Activated naive CD4-positive, alpha-beta T cell (primary cell): ENCODE data around the gene NEK10.
"Not testable (repeated sequence)": the region's sequence is repeated elsewhere in the genome, so short reads cannot be mapped to it uniquely, and the experiment has no call there.

Experiments used
- DNase-seq, 4 experiments: peaks; one replicate each; lab custom pipeline; 2025; lab: John Stamatoyannopoulos, UW

Gene NEK10

DNA sequence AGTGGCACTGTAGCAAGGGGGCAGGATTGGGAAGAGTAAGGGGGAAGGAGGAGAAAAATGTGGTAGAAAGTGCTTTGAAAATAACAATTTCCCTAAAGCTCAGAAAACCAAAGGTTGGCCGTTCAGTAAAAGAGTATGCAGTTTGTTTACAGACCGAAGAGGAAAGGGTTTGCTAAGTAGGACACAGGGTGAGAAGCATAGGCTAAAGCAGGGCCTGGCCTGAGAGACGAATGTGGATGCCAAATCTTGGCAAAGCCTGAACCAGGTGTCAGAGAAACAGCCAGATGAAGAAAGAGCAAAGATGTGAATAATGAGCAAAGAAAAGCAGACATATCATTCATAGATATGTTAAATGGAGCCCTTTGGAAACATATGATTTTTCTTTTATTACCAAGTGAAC is 17.1 kb downstream of the NEK10 start:
- DNase-seq: no peak

DNA sequence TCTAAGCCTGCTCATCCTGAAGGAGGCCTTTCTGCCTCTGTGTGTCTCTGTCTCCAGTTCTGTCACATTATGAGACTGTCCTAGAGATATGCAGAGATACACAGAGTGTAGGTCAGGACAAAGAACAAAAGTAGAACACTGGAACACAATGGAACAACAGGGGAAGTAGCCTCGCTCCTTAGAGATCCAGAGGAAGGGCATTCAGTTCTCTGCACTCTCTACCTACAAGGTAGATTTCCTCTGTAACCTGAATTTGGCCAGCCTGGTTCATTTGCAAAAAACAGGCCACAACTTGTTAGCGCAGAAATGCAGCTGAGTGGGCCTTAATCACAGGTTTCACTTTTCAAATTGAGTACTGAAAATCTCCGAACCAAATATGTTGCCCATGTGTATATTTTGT is 19.4 kb downstream of the NEK10 start:
- DNase-seq: no peak

DNA sequence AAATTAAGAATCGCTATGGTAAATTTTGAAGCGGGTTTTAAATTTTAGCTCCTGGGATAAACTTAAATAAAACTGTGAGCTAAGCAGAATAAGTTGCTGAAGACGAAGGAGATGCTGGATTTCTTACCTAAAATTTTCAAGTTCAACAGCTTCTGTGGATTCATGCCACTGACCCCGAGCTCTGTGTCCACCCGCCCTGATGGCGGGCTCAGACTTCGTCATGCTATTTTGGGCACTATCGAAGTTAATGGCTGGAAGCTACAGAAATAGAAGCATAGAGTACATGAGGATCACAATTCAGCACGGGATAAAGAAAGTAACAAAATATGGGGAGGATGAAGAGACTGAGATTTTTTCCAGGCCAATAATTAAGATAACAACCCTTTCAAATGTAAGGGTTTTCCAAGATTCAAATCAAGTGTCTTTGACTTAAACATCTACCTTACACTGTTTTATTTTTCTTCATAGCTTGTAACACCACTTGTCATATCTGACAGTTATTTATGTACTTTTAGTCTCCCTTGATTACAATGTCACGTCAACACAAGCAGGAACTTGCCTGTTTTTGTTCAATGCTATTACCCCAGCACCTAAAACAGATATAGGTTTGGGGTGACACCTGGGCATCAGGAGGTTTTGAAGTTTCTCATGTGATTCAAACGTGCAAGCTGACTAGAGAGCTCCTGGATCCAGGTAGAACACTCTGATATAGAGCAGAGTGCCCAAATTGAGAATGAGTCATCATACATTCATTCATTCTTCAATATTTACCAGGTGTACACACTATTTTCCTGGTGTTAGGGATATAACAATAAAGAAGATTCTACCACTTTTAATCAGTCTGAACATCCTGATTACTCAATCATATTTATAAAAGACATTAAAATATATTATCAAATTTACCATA is 23.0 kb downstream of the NEK10 start:
- no peak for DNase-seq

DNA sequence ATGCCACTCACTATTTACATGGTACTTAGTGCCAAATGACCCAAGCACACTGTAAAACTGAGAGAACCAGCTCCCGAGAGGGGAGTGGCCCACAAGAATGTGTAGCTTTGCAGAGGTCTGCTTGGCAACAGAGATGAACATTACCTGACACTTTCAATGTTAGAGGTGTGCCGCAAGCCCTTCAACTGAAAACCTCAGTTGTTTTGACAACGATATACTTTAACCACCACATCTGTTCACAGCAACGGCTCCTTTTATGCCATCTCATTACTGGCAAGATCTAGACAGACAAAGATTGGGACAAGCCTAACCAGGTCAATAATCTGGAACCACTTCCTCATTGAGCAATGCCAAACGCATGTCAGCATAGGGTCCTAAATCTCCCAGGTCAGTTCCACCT is 23.7 kb downstream of the NEK10 start:
- DNase-seq: no peak

DNA sequence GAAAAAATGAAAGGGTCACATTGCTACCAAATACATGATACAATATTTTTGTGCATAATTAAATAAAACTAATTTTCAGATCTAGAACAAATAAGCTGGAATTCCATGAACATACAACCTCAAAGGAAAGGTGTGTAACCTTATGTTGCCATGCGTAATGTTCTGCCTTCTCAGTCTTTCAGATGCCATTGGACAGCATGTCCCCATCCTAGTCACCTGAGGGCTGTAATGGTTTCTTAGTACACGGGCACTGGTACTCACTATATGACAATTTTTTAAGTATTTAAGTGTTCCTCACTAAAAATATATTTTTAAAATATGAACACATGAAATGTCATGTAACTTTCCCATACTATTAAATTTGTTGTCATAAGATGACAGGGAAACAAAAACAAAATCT is 24.1 kb downstream of the NEK10 start:
- no peak for DNase-seq

DNA sequence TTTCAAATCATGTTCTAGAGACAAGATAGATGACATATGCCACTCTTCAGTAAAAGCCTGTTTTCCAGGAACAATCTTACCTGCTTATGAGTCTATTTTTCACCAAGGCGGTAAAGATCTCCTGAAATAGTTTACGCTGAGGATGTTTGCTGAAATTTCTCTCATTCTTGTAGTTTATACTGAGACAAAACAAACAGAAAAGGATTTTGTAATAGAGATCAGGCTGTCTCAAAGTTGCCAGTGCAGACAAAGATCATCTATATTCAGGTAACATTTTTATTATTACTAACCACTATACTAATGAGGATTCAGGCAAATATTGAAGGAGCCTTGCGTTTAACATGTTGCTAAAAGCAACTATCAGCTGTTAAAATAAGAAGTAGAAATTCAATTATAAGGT is 25.0 kb downstream of the NEK10 start:
- DNase-seq: no peak

DNA sequence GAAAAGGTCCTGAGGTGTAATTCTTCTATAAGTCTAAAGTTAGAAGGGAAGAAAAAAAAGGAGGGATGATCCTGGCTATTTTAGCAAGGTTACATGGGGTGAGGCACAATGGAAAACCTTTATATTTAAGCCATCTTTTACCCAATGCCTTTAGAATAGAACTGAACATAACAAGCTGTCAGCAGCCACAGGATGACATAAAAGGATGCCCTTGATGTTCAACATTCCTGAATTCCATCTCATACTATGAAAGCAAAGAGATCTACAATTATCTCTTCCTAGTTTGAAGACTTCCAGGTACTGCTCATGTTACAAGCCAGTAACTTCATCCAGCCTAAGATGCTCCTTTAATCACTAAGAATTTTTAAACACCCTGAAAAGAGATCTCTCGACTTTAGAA is 26.9 kb downstream of the NEK10 start:
- no peak for DNase-seq

DNA sequence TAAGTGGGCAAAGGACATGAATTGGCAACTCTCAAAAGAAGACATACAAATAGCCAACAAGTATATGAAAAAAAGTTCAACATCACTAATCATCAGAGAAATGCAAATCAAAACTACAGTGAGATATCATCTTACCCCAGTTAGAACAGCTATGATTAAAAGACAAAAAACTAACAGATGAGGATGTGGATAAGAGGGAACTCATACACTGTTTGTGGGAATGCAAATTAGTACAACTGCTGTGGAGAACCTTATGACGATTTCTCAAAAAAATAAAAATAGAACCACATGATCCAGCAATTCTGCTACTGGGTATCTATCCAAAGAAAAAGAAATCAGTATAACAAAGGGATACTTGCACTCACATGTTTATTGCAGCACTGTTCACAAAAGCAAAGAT is 28.6 kb downstream of the NEK10 start:
- no peak for DNase-seq

DNA sequence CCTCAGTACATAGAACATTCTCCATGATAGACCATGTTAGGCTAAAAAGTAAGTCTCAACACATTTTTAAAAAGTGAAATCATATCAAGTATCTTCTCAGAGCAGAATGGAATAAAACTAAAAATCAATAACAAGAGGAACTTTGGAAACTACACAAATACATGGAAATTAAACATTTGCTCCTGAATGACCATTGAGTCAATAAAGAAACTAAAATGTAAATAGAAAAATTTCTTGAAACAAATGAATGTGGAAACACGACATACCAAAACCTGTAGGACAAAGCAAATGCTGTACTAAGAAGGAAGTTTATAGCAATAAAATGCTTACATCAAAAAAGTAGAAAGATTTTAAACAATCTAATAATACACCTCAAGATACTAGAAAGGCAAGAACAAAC is 33.6 kb downstream of the NEK10 start:
- DNase-seq: no peak

DNA sequence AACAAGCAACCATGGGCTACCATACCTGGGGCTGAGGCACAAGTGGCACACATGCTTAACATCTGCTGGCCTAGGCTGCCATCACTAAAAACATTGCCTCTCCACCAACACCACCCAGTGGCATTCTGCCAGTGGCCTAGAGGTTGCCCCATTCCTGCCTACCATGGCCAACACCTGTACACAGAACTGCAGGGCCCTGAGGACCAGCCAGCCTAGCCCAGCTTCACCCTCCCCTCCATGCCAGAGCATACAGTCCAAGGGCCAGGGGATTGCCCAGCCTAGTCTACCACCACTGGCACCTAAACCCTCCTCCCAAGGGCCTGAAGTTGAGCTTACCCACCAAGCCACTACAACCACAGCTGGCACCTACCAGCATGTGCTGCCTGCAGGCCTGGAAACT is 35.3 kb downstream of the NEK10 start:
- no peak for DNase-seq

DNA sequence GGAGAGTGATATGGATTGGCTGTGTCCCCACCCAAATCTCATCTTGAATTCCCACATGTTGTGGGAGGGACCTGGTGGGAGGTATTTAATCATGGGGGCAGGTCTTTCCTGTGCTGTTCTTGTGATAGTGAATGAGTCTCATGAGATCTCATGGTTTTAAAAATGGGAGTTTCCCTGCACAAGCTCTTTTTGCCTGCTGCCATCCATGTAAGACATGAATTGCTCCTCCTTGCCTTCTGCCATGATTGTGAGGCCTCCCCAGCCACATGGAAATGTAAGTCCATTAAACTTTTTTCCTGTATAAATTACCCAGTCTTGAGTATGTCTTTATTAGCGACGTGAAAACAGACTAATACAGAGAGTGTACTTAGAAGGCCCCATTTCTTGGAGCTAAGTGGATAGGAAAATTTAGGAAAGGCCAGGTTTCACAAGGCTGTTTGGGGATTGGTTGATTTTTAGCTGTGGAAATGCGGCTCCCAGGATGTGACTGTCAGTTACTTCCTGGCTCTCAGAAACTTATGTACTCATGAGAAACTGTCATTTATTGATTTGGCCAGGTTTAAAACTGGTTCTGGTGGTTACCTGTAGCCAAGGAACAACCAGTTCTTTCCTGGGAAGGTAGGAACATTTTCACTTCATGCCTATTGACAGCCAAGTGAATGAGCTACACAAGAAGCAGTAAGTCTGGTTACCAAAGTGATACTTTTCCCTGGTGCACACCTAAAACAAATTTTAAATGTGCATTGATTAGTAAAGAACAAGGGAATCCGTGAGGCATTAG is 40.0 kb downstream of the NEK10 start:
- DNase-seq: not testable (repeated sequence)

DNA sequence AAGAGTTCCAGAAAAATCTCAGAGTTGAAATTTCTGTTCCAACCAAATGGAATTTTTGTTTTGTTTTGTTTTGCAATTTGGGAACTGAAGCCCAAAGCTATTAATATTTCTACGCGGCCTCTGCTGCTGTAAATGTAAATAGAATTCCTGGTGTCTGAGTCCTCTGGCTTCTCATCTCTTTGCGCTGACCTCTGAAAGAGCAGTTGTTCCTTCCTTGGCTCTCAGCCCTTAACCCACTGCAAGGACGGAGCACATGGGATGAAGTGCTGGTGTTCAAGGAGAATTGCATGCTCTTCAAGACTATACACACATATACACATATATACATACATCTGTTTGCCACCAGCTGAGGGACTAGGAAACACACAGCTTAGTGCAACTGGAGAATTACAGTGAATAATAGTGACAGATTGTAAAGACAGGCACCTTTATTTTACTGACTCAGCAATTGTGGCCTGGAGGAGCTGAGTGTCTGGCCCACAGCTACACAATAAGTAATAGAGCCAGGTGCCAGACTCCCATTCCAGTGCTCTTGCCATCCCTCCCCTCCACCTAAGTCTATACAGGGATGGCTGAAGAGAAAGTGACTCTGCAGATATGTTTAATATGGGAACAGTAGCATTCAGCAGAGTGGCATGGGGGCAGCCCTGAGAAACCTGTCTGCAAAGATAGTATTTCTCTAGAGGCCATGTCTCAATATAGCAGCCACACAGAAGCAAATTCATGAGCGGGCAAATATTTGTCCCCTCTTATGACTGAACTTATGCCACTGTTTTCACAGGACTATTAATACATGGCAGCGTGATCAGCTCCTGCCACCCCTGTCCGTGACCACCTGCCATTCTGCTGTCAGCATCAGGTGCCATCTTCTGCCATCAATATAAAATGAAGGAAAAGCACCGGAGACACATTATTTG is 42.3 kb downstream of the NEK10 start:
- no peak for DNase-seq

DNA sequence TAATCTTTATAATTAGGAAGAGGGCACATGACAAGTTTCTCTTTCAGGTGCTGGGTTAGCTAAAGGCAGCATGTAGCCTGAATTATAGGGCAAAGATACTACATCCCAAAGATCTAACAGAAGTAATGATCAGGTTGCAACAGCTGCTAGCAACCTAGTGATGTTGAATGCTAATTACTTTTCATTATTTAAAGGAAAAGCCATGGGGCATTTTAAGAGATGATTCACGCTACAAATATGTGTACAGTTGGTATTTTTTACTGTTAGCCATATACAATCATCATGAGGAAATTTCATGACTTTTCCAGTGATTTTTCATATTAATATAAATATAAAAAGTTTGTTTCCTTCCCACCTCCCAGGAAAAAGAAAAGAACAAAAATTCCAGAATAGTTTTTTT is 43.0 kb downstream of the NEK10 start:
- no peak for DNase-seq

DNA sequence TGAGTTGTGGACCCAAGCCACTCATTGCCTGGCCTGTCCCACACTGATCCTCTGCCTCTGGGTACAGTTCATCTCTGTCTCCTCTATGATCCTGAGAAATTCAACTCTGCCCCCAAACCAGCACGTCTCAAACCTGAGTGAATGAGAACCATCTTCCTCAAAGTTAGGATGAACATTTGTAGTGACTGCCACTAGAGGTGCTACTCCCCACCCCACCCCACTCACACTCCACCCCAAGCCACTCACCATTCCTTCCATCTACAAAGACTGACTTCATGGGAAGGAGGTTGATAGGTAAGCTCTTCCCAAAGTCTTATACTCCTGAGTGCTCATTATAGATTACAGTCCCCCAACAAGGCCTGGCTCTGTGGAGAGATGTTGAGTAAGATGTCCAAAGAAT is 43.8 kb downstream of the NEK10 start:
- no peak for DNase-seq

DNA sequence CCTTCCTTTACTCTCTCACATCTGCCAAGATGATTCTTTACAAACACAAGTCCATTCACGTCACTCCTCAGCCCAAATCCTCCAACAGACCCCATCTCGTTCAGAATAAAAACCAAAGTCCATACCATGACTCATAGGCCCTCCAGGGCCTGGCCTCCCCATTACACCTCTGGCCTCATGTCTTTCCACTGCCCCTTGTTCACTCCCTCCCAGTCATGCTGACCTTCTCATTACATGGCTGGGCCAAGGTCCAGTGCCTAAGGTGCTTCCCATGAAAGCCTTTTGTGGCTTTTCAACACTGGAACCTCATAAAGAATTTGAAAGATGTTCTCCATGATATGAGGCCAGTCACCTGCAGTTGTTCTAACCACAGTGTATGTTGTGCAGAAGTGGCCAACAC is 44.5 kb downstream of the NEK10 start:
- no peak for DNase-seq

DNA sequence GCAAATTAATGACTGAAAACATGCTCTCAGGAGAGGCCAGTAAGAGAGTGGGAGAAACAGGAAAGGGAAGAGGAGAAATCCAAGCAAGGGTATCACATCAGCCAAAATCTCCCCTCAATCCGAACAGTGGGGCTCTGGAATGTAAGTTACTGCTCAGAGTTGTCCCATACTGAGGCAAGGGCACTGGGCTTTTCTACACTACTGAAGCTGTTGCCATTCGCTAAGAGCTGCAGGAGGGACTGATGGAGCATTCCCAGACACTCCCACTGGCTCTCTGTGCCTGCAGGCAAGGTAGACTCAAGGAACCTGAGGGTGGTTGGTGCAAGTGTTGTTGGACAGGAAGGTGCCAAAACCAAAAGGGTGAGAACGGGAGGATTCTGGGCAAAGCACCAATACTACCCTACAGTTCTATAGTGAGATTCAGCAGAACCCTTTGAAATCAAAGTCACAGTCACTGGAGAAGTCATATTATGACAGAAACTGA is 46.1 kb downstream of the NEK10 start:
- DNase-seq: no peak

DNA sequence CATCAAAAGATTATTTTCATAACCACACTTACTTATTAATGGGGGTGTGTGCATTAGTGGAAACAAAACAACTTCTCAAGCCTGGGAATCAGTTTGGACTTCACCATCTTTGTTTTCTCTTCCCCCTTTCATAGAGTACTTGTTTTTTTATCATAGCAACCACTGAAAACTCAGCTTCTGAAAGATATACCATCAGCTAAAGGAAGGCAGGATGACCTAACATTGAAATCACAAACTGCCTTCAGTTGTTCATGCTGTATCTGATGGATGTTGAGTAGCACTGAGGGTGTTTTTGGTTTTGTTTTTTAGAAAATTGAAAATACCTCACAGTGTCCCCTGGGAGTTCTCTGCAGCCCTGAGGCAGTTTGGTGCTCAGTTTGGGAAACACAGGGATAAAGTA is 46.5 kb downstream of the NEK10 start:
- no peak for DNase-seq

DNA sequence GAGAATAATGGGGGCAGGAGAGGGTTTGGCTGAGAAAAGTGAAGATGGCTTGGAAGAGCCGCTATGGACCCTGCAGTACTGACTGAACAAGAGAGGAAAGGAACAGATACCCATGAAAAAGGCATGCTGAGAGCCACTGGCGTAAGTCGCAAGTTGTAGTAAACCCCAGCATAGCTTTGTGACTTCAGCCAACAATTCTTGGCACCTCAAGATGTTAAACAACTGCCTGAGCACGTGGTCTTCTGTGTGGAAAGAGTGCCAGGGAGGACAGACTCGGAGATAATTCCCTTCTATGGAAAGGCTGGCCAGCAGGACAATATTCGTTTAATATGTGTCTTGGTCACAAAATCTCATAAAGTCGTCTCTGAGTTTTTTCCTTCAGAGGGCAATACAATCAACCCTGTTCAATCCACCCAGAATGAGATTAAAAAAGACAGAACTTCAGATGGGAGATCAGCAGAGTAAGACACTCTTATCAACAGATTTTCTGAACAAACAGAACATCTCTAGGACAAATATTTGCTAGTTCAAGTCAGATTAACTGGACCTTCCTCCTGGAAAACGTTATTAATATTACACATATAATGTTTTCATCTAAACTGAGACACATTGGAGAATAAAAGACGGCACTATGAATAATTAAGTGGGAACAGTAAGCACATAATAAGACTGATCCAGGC is 49.2 kb downstream of the NEK10 start:
- DNase-seq: no peak

DNA sequence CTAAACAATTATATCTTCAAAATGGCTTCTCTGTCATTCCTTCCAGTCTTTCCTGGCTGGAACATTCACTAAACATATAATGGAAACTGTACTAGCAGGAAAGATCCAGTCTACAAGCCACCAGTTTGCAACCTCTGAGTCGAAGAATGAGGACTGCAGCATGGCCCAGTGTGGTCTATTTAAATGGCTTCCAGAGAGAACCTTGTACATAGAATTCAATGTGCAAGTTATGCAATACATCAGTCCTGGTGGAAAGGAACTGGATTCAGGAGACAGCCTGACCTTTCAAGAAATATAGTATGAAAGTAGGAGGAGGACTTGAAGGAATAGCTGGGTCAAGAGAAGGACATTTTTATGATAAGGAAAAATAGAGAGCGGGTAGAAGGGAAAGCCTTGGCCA is 49.9 kb downstream of the NEK10 start:
- no peak for DNase-seq

DNA sequence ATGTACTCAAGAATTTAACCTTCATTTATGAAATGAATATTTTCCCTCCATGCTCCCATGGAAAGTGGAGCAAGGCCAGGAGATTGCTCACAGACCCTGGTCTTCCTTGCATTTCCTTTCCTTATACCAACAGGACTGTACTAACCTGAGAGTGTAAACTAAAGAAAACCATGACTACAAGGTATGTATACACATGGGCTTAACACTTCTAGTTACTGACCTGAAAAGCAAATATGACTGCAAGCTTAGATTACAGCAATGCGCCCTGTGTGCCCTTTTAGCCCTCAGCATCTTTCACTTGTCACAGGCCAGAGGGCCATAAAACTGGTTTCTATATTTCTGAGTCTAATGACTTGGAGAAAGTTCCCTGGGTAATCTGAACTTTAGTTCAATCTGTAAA is 52.1 kb downstream of the NEK10 start:
- no peak for DNase-seq

DNA sequence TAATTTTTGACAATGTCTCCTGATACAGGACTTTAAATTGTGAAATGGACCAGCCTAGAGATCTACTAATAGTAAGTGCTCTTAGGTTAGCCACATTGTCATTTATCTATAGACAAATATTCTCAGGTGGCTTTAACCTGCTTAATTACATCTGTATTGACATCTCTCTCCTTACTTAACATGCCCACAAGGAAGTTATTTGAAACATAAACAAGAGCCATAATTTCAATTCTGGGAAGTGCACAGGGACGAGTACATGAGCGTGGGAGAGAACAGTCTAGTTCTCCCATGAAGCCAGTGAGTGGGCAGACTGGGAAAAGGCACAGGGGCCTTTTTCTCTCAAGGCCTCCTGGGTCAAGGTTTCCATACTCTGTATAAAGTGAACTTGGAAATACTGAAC is 54.2 kb downstream of the NEK10 start:
- no peak for DNase-seq
